ENCODE measurements around the gene PAPLN.
A peak's percentile ranks its signal among the peaks of the same experiment; 100 is the strongest.
"Not testable (repeated sequence)": the region's sequence is repeated elsewhere in the genome, so short reads cannot be mapped to it uniquely, and the experiment has no call there.

Gene PAPLN, protein sequence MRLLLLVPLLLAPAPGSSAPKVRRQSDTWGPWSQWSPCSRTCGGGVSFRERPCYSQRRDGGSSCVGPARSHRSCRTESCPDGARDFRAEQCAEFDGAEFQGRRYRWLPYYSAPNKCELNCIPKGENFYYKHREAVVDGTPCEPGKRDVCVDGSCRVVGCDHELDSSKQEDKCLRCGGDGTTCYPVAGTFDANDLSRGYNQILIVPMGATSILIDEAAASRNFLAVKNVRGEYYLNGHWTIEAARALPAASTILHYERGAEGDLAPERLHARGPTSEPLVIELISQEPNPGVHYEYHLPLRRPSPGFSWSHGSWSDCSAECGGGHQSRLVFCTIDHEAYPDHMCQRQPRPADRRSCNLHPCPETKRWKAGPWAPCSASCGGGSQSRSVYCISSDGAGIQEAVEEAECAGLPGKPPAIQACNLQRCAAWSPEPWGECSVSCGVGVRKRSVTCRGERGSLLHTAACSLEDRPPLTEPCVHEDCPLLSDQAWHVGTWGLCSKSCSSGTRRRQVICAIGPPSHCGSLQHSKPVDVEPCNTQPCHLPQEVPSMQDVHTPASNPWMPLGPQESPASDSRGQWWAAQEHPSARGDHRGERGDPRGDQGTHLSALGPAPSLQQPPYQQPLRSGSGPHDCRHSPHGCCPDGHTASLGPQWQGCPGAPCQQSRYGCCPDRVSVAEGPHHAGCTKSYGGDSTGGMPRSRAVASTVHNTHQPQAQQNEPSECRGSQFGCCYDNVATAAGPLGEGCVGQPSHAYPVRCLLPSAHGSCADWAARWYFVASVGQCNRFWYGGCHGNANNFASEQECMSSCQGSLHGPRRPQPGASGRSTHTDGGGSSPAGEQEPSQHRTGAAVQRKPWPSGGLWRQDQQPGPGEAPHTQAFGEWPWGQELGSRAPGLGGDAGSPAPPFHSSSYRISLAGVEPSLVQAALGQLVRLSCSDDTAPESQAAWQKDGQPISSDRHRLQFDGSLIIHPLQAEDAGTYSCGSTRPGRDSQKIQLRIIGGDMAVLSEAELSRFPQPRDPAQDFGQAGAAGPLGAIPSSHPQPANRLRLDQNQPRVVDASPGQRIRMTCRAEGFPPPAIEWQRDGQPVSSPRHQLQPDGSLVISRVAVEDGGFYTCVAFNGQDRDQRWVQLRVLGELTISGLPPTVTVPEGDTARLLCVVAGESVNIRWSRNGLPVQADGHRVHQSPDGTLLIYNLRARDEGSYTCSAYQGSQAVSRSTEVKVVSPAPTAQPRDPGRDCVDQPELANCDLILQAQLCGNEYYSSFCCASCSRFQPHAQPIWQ

DNA sequence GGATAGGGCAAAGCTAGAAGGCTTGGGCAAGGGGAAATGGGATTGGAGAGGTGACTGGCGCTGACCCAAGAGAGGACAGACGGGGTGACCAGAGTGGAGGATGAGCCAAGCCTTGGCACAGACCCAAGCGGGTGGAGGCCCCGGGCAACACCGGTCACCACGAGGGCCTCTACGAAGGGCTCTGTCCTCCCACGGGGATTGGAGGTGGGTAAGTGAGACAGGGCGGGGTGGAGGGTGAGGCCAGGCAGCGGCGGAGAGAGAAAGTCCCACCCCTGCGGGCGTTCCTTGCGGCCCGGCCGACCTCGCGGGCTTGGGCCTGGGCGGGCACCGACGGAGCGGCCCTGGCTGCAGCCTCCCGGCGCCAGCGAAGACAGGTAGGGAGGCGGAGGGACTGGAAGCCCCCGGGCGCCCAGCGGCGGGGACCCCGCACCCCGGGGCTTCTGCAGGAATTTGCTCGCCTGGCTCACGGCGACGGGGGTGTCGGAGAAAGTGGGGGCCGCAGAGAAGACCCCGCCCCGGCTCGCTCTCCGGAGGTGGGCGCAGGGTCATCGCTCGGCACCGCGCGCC is at the start of gene PAPLN:
PAPLN (plus strand) TSS at position 288 of the 567 bp plus-strand sequence. CDS start 2,273 bp downstream, outside the sequence.
- DNase-seq = peak; percentile 73

DNA sequence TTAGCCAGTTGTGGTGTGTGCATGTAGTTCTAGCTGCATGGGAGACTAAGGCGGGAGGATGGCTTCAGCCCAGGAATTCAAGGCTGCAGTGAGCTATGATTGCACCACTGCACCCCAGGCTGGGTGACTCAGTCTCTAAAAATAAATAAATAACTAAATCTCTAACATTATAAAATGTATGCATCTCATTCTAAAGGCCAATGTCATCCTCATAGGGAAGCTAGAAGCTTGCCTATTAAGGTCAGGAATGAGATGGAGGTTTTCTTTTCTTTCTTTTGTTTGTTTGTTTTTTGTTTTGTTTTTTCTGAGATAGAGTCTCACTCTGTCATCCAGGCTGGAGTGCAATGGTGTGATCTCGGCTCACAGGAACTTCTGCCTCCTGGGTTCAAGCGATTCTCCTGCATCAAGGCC is 48.8 kb upstream of the PAPLN start:
- DNase-seq = no peak

DNA sequence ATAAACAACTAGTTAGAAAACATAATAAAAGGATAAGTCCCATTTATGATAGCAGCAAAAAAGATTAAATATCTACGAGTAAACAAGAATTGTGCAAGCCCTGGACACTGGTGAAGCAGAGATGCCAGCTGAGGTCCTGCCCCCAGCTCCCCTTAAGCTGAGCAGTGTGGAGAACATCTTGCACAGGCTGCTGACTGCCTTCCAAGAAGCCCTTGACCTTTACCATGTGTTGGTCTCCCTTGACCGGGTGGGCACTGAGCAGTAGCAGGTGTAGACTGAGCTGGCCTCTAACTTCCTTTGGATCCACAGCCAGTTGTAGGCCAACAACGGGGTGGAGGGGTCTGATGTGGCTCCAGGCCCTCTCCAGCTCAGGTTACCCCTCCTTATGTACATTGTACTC is 47.7 kb upstream of the PAPLN start:
- no peak for DNase-seq

DNA sequence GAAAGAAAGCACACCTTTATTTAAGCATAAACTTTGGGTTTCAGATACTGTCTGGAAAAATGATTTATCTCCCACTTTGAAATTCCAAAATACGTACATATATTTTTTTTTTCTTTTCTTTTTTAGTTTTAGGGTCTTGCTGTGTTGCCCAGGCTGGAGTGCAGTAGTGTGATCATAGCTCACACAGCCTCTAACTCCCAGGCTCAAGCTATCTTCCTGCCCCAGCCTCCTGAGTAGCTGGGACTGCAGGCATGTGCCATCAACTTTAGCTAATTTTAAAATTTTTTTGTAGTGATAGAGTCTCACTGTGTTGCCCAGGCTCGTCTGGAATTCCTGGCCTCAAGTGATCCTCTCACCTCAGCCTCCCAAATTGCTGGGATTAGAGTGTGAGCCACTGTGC is 45.9 kb upstream of the PAPLN start:
- no peak for DNase-seq

DNA sequence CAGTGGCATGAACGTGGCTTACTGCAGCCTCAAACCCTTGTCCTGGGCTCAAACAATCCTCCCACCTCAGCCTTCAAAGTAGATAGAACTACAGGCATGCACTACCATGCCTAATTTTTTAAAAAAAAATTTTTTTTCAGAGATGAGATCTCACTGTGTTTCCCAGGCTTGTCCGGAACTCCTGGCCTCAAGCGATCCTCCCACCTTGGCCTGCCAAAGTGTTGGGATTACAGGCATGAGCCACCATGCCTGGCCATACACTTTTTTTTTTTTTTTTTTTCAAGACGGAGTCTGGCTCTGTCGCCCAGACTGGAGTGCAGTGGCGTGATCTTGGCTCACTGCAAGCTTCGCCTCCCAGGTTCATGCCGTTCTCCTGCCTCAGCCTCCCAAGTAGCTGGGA is 43.0 kb upstream of the PAPLN start:
- DNase-seq = not testable (repeated sequence)

DNA sequence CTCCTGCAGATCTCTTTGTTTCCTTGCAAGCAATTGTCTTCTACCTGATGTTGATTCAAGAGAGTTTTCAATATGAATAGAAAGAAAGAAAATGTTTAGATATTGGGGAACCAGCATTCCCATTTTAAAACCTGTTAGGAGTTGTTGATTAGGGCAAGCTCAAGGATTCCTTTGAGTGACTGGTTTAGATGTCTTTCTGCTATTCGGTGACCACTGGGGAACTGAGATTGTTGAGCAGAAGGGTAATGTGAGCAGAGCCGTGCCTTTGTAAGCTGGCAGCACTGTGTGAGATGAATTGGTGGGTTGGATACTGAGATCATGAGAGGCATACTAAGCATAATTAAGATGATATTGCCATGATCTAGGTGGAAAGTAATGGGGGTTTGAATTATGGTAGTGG is 39.1 kb upstream of the PAPLN start:
- DNase-seq = no peak

DNA sequence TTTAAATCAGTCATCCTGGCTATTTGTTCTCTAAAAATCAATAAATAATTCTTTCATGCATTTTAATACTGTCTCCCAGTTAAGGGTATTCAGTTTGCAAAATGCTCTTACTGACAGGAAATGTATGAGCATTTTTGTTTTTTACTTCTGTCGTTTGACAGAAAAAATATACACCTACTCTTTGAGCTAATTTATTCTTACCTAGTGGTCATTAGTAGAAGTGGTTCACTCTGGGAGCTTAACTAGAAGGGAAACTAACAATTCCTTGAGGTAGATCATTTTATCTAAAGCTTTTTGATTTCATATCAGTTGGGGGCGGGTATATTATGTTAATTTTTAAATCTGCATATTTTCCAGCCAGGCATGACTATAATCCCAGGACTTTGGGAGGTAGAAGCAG is 33.8 kb upstream of the PAPLN start:
- no peak for DNase-seq

DNA sequence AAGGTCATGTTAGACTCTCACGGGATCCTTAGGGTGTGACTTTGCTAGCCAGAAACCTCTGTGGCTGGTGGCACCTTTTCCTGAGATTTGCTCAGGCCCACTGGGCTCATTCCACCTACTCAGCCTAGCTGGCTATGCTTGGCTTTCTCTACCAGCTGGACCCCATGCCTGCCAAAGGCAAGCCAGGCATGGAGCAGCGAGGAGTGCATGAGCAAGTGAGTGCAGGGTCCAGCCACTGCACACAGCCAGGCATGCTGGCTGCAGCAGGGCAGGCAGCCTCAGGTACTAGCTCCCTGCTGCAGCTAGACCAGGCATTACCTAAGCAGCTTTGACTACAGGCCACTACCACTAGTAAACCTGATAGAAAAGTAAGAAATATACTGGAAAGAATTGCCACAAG is 29.7 kb upstream of the PAPLN start:
- no peak for DNase-seq

DNA sequence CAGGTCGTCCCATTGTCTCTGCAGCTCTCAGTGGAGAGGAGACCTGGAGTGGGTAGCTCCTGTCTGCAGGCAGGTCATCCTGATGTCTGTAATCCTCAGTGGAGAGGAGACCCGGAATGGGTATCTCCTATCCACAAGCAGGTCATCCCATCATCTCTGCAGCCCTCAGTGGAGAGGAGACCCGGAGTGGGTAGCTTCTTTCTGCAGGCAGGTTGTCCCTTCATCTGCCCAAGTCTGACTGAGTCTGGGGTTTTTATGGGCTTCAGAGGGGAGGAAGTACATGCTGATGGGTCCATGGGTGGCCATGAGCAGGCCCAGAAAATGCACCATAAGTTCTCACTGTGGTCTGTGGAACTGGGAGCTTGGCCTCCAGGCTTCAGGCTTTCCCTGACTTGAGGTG is 28.9 kb upstream of the PAPLN start:
- no peak for DNase-seq

DNA sequence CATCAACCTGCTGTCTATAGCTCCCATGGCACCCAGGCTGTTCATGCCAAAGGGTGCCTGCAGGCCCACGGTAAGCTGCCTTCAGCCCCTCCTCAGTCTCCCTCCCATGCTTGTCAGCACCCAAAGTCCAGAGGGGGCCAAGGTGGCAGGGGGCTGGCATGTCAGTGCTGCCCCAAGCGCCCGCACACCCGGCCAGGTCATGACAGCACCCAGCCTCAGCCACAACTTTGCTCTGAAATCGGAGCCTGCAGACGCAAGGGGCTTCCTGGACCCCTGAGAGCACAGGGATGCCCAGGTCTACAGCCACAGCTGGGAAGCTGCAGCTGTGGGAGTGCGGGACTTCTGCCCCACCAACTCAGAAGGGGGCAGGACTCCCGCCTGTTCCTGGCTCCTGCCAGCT is 28.5 kb upstream of the PAPLN start:
- DNase-seq = no peak

DNA sequence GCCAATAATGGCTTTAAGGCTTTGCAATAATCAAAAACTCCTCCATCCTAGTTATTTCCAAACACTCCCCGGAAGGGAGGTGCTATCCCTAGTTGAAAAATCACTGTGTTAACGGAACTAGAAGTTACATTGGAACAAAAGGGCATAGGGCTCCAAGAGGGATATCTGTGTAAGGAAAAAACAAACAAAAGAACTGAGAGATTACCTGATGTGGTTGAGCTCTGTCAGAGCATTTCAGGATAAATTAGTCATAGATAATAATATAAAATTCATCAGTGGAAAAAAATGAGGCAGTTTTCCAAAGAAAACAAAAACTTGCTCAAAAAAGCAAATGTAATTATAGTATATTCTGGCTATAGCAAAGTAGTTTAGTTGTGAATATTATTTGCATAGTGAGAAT is 27.4 kb upstream of the PAPLN start:
- DNase-seq = no peak

DNA sequence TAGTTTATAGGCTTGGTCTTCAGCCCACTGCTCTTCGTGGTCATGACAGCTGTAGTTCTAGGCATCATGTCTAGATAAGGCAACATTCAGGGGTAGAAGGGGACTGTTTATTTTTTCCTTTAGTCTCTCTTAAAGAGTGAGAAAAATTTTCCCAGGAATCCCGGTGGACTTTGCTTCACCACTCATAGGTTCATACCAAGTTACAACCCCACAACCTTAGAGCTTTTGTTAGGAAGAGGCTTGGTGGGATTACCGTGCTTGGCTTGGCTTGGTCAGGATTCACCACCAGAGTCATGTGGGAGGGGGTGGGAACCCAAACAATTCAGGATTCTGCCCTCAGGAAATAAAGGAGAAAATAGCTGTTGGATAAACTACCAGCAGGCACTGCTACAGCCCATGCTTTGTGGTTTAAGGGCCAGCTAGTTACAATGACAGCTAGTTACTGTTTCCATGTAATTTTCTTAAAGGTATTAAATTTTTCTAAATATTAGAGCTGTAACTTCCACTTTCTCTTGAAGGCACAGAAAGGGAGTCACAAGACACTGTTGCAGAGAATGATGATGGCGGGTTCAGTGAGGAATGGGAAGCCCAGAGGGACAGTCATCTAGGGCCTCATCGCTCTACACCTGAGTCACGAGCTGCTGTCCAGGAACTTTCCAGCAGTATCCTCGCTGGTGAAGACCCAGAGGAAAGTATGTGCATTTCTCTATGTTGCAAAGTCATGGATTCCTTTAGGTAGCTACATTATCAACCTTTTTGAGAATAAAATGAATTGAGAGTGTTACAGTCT is 25.9 kb upstream of the PAPLN start:
- no peak for DNase-seq

DNA sequence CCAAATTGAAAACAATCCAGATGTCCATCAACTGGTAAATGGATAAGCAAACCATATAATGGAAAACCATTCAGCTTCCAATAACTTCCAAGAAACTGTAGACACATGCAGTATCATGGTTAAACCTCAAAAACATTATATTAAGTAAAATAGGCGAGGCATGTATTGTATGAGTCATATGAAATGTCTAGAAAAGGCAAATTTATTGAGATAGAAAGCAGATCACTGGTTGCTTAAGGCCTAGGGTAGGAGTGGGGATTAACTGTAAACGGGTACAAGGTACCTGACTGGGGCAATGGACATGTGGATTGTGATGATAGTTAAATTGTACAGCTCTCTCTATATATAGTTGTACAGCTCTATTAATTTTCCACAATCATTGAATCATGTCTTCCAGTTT is 21.3 kb upstream of the PAPLN start:
- DNase-seq = no peak

DNA sequence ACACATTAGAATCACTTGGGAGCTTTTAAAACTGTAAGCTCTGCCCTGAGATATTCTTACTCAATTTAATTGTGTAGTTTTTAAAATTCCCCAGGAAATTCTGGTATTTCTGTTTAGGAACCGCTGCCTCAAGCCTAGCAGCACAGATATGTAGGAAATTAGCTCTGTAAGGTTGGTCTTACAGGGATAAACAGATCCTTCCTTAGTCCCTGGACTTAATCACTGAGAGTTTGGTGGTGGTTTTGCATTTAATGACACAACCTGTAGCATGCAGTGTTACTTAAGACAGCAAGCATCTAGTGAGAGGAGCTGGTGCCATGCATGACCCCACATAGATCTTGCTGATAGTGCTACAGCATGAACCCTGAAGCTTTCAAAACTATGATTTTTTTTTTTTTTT is 19.9 kb upstream of the PAPLN start:
- no peak for DNase-seq

DNA sequence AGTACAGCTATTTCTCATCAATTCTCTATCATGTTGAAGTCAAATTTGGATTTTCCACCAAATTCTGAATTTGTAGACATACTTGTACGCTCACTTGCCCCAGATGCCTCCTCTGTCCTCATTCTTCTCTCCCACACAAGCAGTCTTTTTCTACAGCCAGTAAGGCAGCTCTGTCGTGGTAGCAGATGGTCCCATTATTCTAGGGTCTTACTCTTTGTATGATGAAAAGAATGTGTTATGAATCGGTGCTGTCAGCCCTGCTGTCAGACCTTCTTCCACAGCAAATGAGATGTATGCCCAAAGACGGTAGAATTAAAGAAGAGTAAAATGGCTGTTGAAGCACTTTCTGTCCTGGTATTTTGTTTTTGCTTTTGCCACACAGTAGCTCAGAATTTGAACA is 17.2 kb upstream of the PAPLN start:
- no peak for DNase-seq

DNA sequence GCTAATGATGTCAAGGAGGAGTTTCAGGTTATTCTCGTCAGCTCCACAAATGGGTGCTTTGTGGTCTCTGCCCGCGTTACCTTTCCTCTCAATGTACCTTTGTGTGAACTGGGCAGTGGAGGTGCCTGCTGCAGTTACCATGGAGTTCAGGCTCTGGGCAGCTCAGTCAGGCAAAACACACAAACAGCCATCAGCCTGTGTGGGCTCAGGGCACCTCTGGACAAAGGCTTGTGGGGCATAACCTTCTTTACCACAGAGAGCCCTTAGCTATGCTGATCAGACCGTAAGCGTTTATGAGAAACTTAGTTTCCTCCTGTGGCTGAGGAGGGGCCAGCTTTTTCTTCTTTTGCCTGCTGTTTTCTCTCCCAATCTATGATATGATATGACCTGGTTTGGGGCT is 16.7 kb upstream of the PAPLN start:
- no peak for DNase-seq

DNA sequence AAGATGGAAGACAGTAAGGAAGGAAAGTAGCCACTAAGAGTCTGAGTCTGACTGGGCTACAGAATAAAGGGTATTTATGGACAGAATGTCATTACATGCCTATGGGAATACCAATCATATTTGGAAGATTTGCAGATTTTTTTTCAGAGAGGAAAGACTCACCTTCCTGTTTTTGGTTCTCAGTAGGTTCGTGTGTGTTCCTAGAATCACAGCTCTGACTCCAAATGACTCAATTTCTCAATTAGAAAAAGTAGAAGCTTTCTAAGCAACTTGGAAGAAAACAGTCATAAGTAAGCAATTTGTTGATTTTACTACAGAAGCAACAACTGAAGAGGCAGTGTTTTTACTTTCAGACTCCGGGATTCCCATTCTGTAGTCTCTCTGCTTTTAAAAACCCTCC is 15.4 kb upstream of the PAPLN start:
- no peak for DNase-seq

DNA sequence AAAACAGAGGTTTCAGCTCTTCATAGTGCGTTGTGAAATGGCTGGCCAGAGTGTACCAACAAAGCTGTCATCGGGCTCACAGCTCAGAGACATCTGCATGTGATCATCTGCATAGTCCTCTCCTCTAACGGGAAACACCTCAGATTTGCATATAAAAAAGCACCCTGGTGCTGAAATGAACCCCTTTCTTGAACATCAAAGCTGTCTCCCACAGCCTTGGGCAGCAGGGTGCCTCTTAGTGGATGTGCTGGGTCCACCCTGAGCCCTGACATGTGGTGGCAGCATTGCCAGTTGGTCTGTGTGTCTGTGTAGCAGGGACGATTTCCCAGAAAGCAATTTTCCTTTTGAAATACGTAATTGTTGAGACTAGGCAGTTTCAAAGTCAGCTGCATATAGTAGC is 14.3 kb upstream of the PAPLN start:
- peak; percentile 50 for DNase-seq

DNA sequence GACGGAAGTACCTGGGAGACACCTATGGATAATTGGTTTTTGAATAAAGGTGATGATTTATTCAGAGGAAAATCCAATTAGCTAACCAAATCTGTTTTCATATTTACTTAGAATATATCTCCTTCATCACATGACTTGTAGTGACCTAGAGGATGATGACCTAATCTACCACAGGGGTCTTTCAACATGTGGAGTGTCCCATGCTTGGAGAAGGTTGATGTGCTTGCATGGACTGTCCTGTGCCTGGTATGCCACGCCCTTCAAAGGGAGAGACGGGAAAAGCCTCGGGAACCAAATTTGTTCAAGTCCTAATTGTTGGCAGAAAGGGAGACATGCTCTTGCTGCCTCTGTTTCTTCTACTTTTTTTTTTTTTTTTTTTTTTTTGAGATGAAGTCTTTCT is 11.8 kb upstream of the PAPLN start:
- DNase-seq = no peak

DNA sequence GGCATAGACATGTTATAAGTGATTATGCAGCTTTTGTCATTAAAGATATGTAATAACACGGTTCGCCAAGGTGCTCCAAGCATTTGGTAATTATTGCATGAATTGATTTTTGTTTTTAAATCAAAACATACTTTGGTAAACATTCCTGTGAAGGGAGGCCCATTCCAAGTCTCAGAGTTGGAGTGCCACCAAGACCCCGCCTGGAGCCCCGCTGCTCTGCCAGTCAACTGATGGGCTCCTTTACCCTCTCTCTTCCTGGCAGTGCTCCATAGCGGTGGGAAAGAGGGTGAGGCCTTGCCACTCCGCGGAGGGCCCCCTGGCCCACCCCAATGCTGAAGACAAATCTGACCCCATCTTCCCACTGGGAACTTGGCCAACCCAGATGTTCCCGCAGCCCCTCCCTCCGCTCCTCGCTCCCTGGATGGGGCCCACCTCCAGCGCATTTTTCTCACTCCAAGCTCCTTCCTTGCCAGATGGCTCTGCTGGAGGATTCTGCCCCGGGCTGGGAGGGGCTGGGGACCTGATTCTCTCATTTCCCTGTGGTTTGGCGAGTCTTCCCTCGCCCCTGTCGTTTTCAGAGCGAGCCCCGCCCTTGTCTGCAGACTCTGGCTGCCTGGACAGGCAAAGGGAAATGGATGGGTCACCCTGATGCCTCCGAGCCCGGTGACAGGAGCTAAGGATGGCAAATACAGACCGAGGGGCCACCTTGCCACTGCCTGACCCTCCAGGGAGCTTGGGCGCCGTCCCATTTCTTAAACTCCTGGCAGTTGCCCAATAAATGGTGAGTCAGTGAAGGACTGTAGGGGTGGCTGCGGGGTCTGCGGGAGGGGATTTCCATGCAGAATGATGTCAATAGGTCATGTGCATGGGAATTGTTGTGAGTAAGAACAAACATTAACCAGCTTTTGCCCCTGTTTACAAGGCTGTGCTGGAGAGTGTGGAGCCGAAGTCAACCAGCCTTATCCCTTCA is 9.2 kb upstream of the PAPLN start:
- peak; percentile 80 for DNase-seq

DNA sequence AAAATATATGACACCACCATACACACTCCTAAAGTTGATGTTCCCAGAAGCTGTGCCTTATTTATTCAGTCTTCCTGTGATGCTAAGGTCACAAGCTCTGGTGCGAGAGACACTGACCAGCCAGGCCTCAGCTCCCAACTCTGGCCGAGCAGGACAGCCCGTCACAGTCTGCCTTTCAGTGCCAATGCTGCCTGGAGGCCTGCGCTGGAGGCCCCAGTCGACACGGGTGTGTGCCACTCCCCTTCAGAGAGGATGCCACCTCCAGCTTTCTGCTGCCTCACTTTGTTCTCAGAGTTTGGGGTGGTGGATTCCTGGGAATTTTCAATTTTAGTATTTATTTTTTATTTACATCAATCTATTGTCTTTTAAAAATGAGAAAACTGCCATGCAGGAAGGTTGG is 7.3 kb upstream of the PAPLN start:
- DNase-seq = no peak

All from NCI-H69 (cell line).